D341Med (cell line): Measurements from ENCODE around the gene SLPI.

Experiments used
- DNase-seq: peaks from one replicate; pipeline ENCODE4 v3.0.0; 2012; ENCODE audit warnings: low spot score

Gene SLPI

GRCh38 chr20:45254383-45255262 is at the start of gene SLPI:
Gene SLPI (minus strand): TSS chr20:45254564. CDS start chr20:45254543, 21 bp downstream.
- no peak for DNase-seq

GRCh38 chr20:45303586-45304463 is 49.5 kb upstream of the SLPI start:
- no peak for DNase-seq

- DNase-seq, result no peak
Observed at GRCh38 chr20:45301824-45302271, 47.5 kb upstream of the SLPI start.

- peak; percentile 77 for DNase-seq
Observed at GRCh38 chr20:45300961-45301360, 46.6 kb upstream of the SLPI start.

- DNase-seq, result no peak
Observed at GRCh38 chr20:45299786-45300185, 45.4 kb upstream of the SLPI start.

GRCh38 chr20:45297786-45298497 is 43.6 kb upstream of the SLPI start:
- no peak for DNase-seq

- no peak for DNase-seq
Observed at GRCh38 chr20:45294659-45295058, 40.3 kb upstream of the SLPI start.

GRCh38 chr20:45294003-45294368 is 39.6 kb upstream of the SLPI start:
- DNase-seq, result no peak

- DNase-seq, result peak; percentile 91
Observed at GRCh38 chr20:45293041-45294002, 39.0 kb upstream of the SLPI start.

- DNase-seq, result no peak
Observed at GRCh38 chr20:45292343-45292742, 38.0 kb upstream of the SLPI start.

- no peak for DNase-seq
Observed at GRCh38 chr20:45291526-45291925, 37.2 kb upstream of the SLPI start.

GRCh38 chr20:45290677-45291355 is 36.5 kb upstream of the SLPI start:
- DNase-seq, result peak; percentile 86

- no peak for DNase-seq
Observed at GRCh38 chr20:45289942-45290676, 35.7 kb upstream of the SLPI start.

GRCh38 chr20:45288860-45289259 is 34.5 kb upstream of the SLPI start:
- no peak for DNase-seq

GRCh38 chr20:45288376-45288775 is 34.0 kb upstream of the SLPI start:
- no peak for DNase-seq

GRCh38 chr20:45283551-45284057 is 29.2 kb upstream of the SLPI start:
- no peak for DNase-seq

- no peak for DNase-seq
Observed at GRCh38 chr20:45282700-45283550, 28.6 kb upstream of the SLPI start.

GRCh38 chr20:45279992-45280391 is 25.6 kb upstream of the SLPI start:
- no peak for DNase-seq

GRCh38 chr20:45275338-45275737 is 21.0 kb upstream of the SLPI start:
- DNase-seq, result no peak
